ENCODE results near the gene SAMD13. TPM values are rescaled to one million over a fixed set of nuclear protein-coding genes. Genes with fewer than 3 reads are reported as not detected.

SAMD13 gene
- total RNA-seq, 1 donor: under 0.01 TPM

DNA sequence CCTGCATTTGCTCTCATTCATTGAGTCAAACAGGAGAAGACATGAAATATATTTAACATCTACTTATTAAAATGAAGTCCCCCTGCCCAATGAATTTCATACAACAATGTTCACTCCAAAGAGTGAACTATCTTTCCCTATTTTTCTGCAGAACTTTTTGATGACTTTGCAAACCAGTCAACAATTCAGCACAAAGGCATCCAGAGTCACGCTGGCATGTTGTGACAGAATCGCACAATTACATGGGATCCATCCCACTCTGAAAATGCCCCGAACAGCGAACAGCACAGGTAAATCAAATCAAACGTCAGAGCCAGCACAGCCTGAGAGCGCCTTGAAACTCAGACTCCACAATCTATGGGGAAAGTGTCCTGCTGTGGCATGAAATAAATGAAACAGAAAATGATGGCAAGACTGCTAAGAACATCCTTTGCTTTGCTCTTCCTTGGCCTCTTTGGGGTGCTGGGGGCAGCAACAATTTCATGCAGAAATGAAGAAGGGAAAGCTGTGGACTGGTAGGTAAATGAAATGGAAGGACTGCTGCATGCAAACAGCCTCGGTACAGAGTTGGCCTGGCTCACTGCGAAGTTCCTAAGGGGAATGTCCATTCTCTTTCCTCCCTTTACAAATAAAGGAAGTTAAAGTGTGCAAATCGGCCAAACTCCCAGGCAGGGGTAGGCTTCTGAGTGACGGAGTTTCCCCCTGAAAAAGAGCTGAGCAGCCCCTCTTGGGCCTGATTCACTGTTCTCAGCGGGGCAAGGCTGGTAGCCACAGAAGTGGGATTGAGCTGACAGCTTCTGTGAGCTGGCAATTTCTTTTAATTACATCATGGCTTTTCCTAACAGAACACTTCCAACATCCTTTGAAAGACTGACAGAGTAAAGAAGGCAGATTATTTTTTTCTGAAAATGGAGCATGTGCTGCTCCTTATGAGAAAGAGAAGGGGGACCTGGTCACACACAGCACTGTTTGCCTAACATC lies 97.0 kb downstream of the SAMD13 start, which contains the start of gene DNASE2B:
DNASE2B (plus strand) TSS at position 310 of the 981 bp plus-strand sequence; CDS start at position 391, 81 bp downstream.
- H3K36me3 ChIP-seq (ENCODE audit: insufficient read depth, low read length): no peaks in the 10 kb centered on the region
- no peak for DNase-seq (ENCODE audit: insufficient read length, low spot score, missing footprints)
- H2AFZ ChIP-seq (ENCODE audit: low read length): peak within 1 kb of the TSS; percentile 68
- no peak for TF ChIP-seq CTCF (IDR thresholded peaks at IDR 0.05; ENCODE audit: extremely low read depth, low read depth, low read length)
- no peak within 1 kb of the TSS for H3K4me2 ChIP-seq (ENCODE audit: insufficient read depth, low read length)
- no peaks in the 10 kb centered on the region for H3K4me1 ChIP-seq (ENCODE audit: insufficient read depth, low read length)
- no peaks in the 10 kb centered on the region for H3K9me3 ChIP-seq (ENCODE audit: low read depth, low read length)
- no peak within 1 kb of the TSS for H3K4me3 ChIP-seq (ENCODE audit: insufficient read depth, low read length)
- H4K20me1 ChIP-seq (ENCODE audit: insufficient read depth, low read length): no peaks in the 10 kb centered on the region
- H3K79me2 ChIP-seq (ENCODE audit: insufficient read depth, low read length): no peaks in the 10 kb centered on the region
- no peak within 1 kb of the TSS for H3K27ac ChIP-seq (ENCODE audit: low read depth, low read length)
- H3K27me3 ChIP-seq (ENCODE audit: insufficient read depth, low read length): no peaks in the 10 kb centered on the region

Small RNA genes lying within 50 kb of the gene (small RNA-seq; reads per million reads assigned to genes)
- not detected for gene RF00410

Other genes starting within 250 kb of the SAMD13 start
- 22.1 and 25.6 TPM in 2 replicates for gene PRKACB, start 157.4 kb upstream of the SAMD13 start, total RNA-seq
- not detected in 2 replicates for gene DNASE2B, start 96.8 kb downstream of the SAMD13 start, total RNA-seq
- 29.3 and 35.4 TPM in 2 replicates for gene RPF1, start 177.6 kb downstream of the SAMD13 start, total RNA-seq
- 1.8 and 2.1 TPM in 2 replicates for gene SPATA1, start 204.7 kb downstream of the SAMD13 start, total RNA-seq
- gene GNG5, start 204.9 kb downstream of the SAMD13 start, total RNA-seq: 23.5 and 23.6 TPM in 2 replicates

Data from osteoblast (primary cell).